Chondrocyte (in vitro differentiated cells): ENCODE measurements around the gene ZPLD1. TPM values are rescaled to one million over a fixed set of nuclear protein-coding genes. Genes with fewer than 3 reads are reported as not detected.

Experiments used
- DNase-seq: peaks from one replicate; pipeline ENCODE4 v3.0.0; 2021; ENCODE audit warnings: mixed read lengths, low spot score
- H3K27ac Mint-ChIP-seq: one replicate; pipeline ENCODE4 v1.8.0; 2021; ENCODE audit warnings: mild to moderate bottlenecking, moderate library complexity, mixed read lengths; ENCODE audit not compliant: unreplicated experiment
- H3K27me3 Mint-ChIP-seq: 2 replicates; pipeline ENCODE4 v1.8.0; 2021; ENCODE audit warnings: low read depth, mixed read lengths
- H3K36me3 Mint-ChIP-seq: 2 replicates; pipeline ENCODE4 v1.8.0; 2021; ENCODE audit warnings: low read depth, mixed read lengths
- H3K4me1 Mint-ChIP-seq: 2 replicates; pipeline ENCODE4 v1.8.0; 2021; ENCODE audit warnings: low read depth, mild to moderate bottlenecking, mixed read lengths
- H3K4me3 Mint-ChIP-seq: one replicate; pipeline ENCODE4 v1.8.0; 2021; ENCODE audit warnings: mild to moderate bottlenecking, moderate library complexity, mixed read lengths; ENCODE audit not compliant: unreplicated experiment
- H3K9me3 Mint-ChIP-seq: 2 replicates; pipeline ENCODE4 v1.8.0; 2021; ENCODE audit warnings: low read depth, mixed read lengths
- total RNA-seq: library from RNA; stranded (reverse); gene quantifications from 3 replicates; pipeline ENCODE4 v1.2.1, GENCODE V29; 2021
- TF ChIP-seq, protein P1 (sequence below): fragments of 200-600 bp; sonication (generic); IDR thresholded peaks from 2 replicates; pipeline ENCODE4 v1.5.0; 2021; ENCODE audit warnings: antibody characterized with exemption, mild to moderate bottlenecking, moderate library complexity

The ZPLD1 gene
- total RNA-seq, 1 donor from 2014 or later, result not detected

GRCh38 chr3:102514241-102514640 is 79.4 kb downstream of the ZPLD1 start:
- Mint-ChIP-seq H3K27me3 (peaks cover 20% of the 10 kb centered on the region), H3K36me3 (no peaks in the 10 kb centered on the region), H3K4me1 (no peaks in the 10 kb centered on the region), H3K27ac (no peak overlapping the region), H3K9me3 (no peaks in the 10 kb centered on the region), H3K4me3 (no peak overlapping the region)
- DNase-seq, result no peak
- TF ChIP-seq, protein P1, sequence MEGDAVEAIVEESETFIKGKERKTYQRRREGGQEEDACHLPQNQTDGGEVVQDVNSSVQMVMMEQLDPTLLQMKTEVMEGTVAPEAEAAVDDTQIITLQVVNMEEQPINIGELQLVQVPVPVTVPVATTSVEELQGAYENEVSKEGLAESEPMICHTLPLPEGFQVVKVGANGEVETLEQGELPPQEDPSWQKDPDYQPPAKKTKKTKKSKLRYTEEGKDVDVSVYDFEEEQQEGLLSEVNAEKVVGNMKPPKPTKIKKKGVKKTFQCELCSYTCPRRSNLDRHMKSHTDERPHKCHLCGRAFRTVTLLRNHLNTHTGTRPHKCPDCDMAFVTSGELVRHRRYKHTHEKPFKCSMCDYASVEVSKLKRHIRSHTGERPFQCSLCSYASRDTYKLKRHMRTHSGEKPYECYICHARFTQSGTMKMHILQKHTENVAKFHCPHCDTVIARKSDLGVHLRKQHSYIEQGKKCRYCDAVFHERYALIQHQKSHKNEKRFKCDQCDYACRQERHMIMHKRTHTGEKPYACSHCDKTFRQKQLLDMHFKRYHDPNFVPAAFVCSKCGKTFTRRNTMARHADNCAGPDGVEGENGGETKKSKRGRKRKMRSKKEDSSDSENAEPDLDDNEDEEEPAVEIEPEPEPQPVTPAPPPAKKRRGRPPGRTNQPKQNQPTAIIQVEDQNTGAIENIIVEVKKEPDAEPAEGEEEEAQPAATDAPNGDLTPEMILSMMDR, result no peak

- Mint-ChIP-seq H3K36me3 (peaks cover 1% of the 10 kb centered on the region), H3K27me3 (peaks cover 42% of the 10 kb centered on the region), H3K27ac (no peak overlapping the region), H3K4me1 (no peaks in the 10 kb centered on the region), H3K4me3 (no peak overlapping the region), H3K9me3 (no peaks in the 10 kb centered on the region)
- DNase-seq, result no peak
- TF ChIP-seq, protein P1, result no peak
Observed at GRCh38 chr3:102521246-102521645, 86.4 kb downstream of the ZPLD1 start.

DNA sequence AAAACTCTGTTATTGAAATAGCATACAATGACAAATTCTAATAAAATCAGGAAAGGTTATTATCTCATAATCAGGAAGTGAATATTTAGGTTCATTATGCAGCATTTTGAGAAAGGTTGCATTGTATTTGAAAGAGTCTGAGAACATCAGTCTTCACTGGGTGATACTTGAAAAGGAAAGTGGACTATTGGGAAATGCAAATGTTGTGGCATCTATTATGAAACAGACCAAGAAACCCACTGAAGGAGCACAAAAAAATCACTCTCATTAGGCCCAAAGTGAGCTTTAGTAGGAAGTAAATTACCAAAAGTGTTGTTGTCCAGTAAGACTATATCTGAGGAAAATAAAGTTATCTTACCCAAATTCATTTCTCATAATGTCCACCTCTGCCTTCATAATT is 90.8 kb downstream of the ZPLD1 start:
- no peaks in the 10 kb centered on the region for H3K36me3 Mint-ChIP-seq
- H3K9me3 Mint-ChIP-seq, result no peaks in the 10 kb centered on the region
- H3K27me3 Mint-ChIP-seq, result peaks cover 30% of the 10 kb centered on the region
- H3K4me3 Mint-ChIP-seq, result no peak overlapping the region
- no peaks in the 10 kb centered on the region for H3K4me1 Mint-ChIP-seq
- no peak for DNase-seq
- TF ChIP-seq, protein P1, result no peak
- H3K27ac Mint-ChIP-seq, result no peak overlapping the region

GRCh38 chr3:102526865-102527264 is 92.0 kb downstream of the ZPLD1 start:
- no peak for DNase-seq
- Mint-ChIP-seq H3K27ac (no peak overlapping the region), H3K4me3 (no peak overlapping the region), H3K4me1 (no peaks in the 10 kb centered on the region), H3K36me3 (no peaks in the 10 kb centered on the region), H3K27me3 (peaks cover 25% of the 10 kb centered on the region), H3K9me3 (no peaks in the 10 kb centered on the region)
- TF ChIP-seq, protein P1, result no peak

- no peak overlapping the region for H3K27ac Mint-ChIP-seq
- no peak overlapping the region for H3K4me3 Mint-ChIP-seq
- no peaks in the 10 kb centered on the region for H3K36me3 Mint-ChIP-seq
- no peaks in the 10 kb centered on the region for H3K4me1 Mint-ChIP-seq
- TF ChIP-seq, protein P1, result no peak
- no peak for DNase-seq
- peaks cover 17% of the 10 kb centered on the region for H3K27me3 Mint-ChIP-seq
- no peaks in the 10 kb centered on the region for H3K9me3 Mint-ChIP-seq
Observed at GRCh38 chr3:102528727-102529126, 93.9 kb downstream of the ZPLD1 start.
